NCI-H2107 (cell line): Measurements from ENCODE around the gene KIF2A.

Experiments used
- DNase-seq: peaks from one replicate; lab custom pipeline; 2025; lab: John Stamatoyannopoulos, UW

The KIF2A gene

GRCh38 chr5:62328772-62329491, 22.9 kb downstream of the KIF2A start:
- no peak for DNase-seq

DNA sequence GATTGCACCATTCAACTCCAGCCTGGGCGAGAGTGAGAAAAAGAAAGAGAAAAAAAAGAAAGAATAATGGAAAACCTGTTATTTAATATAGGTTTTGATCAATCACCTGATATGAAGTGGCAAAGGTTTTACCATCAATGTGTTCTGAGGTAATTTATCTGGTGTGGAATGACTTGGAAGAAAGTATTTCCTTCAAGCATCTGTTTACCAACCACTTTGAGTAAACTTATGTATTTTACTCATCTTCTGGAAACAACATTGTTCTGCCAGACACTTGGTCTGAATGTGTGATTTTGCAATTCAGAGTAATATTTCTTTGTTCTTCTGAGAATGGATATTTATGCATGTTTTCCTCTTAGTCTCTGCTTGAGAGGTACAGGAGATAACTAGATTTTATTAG, 24.3 kb downstream of the KIF2A start:
- no peak for DNase-seq

- no peak for DNase-seq
These were observed 25.9 kb downstream of the KIF2A start for GRCh38 chr5:62331921-62332320.

DNA sequence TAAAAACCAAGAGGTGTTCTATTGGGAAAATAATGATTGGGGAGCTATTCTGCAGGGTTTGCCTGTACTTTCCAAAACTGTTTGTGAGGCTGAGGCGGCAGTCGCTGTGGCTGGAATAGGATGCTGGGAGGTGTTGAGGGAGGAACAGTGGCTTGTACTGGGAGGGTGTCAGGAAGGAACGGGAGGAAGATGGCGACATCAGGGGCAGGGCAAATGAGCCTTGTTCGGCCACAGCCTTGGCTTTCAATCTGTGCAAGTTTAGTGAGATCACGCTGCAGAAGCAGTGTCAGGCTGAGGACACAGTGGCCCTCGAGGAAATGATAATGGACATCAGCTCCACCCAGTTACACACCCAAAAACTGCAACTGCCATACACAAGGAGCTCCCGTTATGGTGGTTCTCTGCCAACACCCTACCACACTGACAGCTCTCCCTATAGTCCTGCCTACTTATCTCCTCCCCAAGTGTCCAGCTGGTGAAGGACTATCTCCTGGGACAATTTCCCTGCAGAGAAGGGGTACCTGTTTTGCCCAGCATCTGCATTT, 27.3 kb downstream of the KIF2A start:
- no peak for DNase-seq

GRCh38 chr5:62334082-62334481, 28.1 kb downstream of the KIF2A start:
- no peak for DNase-seq

DNA sequence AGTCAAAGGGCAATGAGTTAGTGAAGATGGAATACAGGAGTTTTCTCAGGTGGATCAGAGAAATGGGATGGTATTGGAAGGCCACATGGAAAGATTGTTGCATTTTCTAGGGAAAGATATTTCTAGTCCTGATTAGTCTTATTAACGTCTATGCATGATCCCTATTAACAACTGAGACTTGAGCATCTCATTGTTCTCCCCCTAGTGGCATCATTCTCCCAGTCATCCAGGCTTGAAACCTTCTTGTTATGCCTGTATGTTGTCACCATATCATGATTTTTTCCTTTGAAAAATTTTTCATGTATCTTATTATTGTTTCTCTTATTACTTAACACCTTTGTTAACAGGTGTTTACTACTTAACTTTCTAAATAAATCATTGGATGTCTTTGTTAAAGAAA, 34.4 kb downstream of the KIF2A start:
- DNase-seq = no peak

DNA sequence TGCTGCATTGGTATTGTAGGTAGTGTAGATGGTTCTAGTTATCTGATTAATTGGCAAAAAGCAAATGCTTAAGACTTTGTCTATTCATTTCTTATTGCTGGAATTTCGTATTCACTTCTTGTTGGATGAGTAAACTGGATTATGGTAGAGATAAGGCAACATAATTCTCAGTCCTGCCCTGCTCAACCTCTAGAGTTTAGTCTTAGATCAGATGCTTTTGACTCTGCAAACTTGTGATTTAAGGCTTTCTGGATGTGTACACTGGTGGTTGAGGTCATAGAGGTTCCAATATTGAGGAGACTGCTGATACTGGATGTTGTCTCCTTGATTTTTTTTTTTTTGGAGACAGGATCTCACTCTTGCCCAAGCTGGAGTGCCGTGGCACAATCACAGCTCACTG, 35.0 kb downstream of the KIF2A start:
- DNase-seq = no peak

- no peak for DNase-seq
These were observed 35.9 kb downstream of the KIF2A start for GRCh38 chr5:62341783-62342475.

DNA sequence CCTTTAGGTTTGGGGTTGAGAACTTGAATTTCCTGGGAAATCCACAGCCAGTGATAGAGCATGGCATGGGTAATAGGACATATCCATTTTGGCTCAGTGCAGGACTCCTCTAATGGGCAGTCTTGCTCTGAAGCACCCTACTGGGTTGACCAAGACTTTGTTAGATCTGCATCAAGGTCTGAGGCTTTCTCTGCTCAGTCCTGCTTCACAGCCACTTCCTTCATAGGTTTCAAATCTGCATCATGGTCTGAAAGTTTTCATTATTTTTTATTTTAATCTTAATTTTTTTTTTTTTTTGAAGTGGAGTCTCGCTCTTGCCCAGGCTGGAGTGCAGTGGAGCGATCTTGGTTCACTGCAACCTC, 36.5 kb downstream of the KIF2A start:
- no peak for DNase-seq

DNA sequence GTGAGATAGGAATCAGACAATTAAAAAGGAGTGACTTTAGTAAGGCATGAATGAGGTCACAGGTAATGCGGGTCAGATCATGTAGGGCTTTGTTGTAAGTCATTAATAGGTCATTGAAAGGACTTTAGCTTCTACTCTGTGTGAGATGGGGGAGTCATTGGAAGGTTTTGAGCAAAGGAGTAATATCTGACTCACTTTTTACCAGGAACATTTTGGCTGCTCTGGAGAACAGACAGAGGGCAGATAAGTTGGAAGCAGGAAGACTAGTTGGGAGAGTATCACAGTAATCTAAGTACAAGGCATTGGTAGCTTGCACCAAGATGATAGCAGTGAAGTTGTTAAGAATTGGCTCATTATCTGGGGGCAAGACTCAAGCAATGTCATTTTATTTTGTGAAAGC, 37.4 kb downstream of the KIF2A start:
- no peak for DNase-seq

- DNase-seq = no peak
These were observed 40.7 kb downstream of the KIF2A start for GRCh38 chr5:62346748-62347147.

DNA sequence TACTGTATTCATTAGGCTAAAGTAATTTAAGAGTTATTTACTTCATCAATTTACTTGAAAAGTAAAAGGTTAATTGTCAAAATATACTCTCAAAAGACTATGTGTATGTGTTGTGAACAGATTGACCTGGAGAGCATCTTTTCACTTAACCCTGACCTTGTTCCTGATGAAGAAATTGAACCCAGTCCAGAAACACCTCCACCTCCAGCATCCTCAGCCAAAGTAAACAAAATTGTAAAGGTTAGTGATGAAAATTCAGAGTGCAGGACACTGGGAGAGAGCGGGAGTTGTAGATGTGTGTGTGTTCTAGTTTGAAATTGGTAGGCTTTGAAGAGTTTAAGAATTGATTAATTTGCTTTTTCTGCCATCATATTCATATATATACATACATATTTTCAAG, 41.9 kb downstream of the KIF2A start:
- DNase-seq = no peak

DNA sequence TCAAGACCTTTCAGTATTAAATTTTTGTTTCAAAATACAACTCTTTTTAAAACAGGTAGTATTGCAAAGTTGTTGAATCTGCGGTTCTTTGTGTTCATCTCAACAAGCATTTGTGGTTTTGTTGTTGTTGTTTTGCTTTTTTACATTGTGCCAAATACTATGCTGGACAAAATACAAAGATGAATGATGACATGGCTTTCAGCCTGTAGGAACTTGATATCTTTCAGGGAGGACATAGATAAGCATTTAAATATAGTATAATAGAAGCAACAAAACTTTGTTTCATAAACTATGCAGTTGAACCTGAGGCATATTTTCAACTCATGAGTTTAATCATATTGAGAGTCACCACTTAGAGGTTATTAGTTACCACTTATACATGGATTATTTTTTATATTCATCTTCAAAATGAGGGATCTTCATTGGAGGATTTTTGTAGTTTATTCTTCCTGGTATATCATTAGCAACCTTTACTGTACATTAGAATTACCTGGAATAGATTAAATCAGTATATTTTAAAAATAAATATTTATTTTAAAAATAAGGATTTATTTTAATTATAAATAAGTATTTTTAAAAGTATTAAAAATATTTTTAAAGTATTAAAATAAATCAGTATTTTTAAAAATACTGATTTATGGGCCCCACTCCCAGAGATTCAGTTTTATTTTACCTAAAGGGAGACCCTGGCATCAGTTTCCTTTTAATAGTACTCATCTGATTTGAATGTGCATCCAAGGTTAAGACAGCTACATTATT, 42.9 kb downstream of the KIF2A start:
- DNase-seq = no peak

GRCh38 chr5:62354028-62354874, 48.2 kb downstream of the KIF2A start:
- DNase-seq = no peak

DNA sequence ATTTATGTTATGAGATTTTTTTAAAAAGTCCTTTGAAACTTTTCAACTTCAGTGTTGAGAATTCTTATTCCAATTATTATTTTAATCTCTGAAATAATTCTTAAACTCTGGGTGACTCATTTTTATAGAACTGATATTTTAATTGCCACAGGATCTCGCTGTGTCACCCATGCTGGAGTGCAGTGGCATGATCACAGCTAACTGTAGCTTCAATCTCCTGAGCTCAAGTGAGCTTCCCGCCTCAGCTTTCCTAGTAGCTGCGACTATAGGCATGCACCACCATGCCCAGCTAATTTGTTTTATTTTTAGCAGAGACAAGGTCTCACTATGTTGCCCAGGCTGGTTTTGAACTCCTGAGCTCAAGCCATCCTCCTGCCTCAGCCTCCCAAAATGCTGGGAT, 56.7 kb downstream of the KIF2A start:
- no peak for DNase-seq

DNA sequence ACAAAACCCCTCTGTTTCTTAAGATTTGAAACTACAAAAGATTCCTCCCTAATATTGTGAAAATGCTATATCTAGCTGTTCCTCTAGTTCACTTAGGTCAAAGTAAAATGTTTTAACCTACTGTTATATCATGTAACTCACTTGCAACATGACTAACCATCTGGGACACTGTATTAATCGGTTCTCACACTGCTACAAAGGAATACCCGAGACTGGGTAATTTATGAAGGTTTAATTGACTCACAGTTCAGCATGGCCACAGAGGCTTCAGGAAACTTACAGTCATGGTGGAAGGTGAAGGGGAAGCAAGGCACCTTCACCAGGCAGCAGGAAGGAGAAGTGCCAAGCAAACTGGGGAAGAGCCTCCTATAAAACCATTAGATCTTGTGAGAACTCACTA, 63.0 kb downstream of the KIF2A start:
- no peak for DNase-seq

DNA sequence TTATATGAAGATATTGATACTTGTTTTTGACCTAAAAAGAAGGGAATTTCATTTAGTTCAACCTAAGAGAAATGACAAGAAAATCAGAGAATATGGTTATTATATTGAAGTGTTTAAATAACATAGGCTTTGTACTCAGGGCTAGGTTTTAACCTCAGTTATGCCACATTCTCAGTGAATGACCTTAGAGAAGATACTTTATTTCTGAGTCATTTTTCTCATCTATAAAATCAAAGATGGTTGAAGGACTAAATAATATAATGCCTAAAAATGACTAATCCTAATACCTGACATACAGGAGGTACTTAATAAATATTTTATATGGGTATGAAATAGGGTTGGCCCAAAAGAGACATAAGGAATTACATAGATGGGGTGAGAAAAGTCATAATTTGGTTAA, 65.4 kb downstream of the KIF2A start:
- DNase-seq = no peak

GRCh38 chr5:62372600-62372999, 66.6 kb downstream of the KIF2A start:
- DNase-seq = no peak

DNA sequence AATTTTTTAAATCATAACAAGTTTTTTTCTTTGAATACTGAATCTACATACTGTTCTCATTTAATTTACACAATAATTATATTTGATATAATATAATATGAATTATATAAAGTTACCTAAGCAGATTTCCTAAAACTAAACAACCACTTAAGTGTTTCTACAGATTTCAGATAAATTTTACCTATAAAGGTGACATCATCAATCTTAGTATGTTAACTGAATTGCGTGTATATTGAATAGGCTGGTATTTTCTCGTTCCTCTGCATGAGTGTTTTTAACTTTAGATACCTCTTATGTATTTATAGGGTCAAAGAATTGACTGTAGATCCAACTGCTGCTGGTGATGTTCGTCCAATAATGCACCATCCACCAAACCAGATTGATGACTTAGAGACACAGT, 67.4 kb downstream of the KIF2A start:
- no peak for DNase-seq

GRCh38 chr5:62374090-62374489, 68.1 kb downstream of the KIF2A start:
- no peak for DNase-seq

GRCh38 chr5:62375627-62376026, 69.6 kb downstream of the KIF2A start:
- no peak for DNase-seq

GRCh38 chr5:62376064-62376463, 70.1 kb downstream of the KIF2A start:
- no peak for DNase-seq
